ENCODE results near the gene TAS2R9.
"Not testable (repeated sequence)": the region's sequence is repeated elsewhere in the genome, so short reads cannot be mapped to it uniquely, and the experiment has no call there.

TAS2R9 gene

GRCh38 chr12:10810068-10810467 lies at the start of gene TAS2R9:
Gene TAS2R9 (minus strand): TSS chr12:10810168. CDS start chr12:10810075, 93 bp downstream.
- no peak for DNase-seq

- no peak for DNase-seq
Measured at GRCh38 chr12:10855807-10856206, 45.8 kb upstream of the TAS2R9 start.

GRCh38 chr12:10853776-10854175 lies 43.8 kb upstream of the TAS2R9 start:
- no peak for DNase-seq

GRCh38 chr12:10851243-10851858 lies 41.4 kb upstream of the TAS2R9 start:
- DNase-seq, result no peak

- no peak for DNase-seq
Measured at GRCh38 chr12:10849425-10849878, 39.5 kb upstream of the TAS2R9 start, which contains the start of gene PRR4. Gene PRR4 (minus strand): TSS chr12:10849475. CDS start chr12:10849437, 38 bp downstream.

- DNase-seq, result no peak
Measured at GRCh38 chr12:10847744-10848143, 37.8 kb upstream of the TAS2R9 start.

- DNase-seq, result no peak
Measured at GRCh38 chr12:10842862-10843261, 32.9 kb upstream of the TAS2R9 start.

GRCh38 chr12:10838461-10838860 lies 28.5 kb upstream of the TAS2R9 start:
- no peak for DNase-seq

GRCh38 chr12:10829994-10830393 lies 20.0 kb upstream of the TAS2R9 start:
- no peak for DNase-seq

GRCh38 chr12:10826258-10826657 lies 16.3 kb upstream of the TAS2R9 start, which contains the start of gene TAS2R10:
Gene TAS2R10 (minus strand): TSS chr12:10826358. CDS start chr12:10826269, 89 bp downstream.
- DNase-seq, result no peak

- DNase-seq, result no peak
Measured at GRCh38 chr12:10824957-10825356, 15.0 kb upstream of the TAS2R9 start.

GRCh38 chr12:10811883-10812536 lies 2.0 kb upstream of the TAS2R9 start:
- no peak for DNase-seq

GRCh38 chr12:10807186-10807585 lies 2.8 kb downstream of the TAS2R9 start, which contains the start of gene TAS2R8:
Gene TAS2R8 (minus strand): TSS chr12:10807286. CDS start chr12:10806980, 306 bp downstream.
- DNase-seq, result no peak

GRCh38 chr12:10802587-10802986 lies 7.4 kb downstream of the TAS2R9 start, which contains the start of gene TAS2R7:
Gene TAS2R7 (minus strand): TSS chr12:10802627. CDS start chr12:10802570, 57 bp downstream.
- no peak for DNase-seq

GRCh38 chr12:10801741-10802140 lies 8.2 kb downstream of the TAS2R9 start:
- no peak for DNase-seq

- no peak for DNase-seq
Measured at GRCh38 chr12:10794222-10794621, 15.7 kb downstream of the TAS2R9 start.

- DNase-seq, result not testable (repeated sequence)
Measured at GRCh38 chr12:10791769-10792168, 18.2 kb downstream of the TAS2R9 start.

- no peak for DNase-seq
Measured at GRCh38 chr12:10783252-10783651, 26.7 kb downstream of the TAS2R9 start.

GRCh38 chr12:10779103-10779502 lies 30.9 kb downstream of the TAS2R9 start:
- no peak for DNase-seq

- DNase-seq, result no peak
Measured at GRCh38 chr12:10771132-10771733, 38.7 kb downstream of the TAS2R9 start.

GRCh38 chr12:10759657-10760056 lies 50.3 kb downstream of the TAS2R9 start:
- no peak for DNase-seq
